Hematopoietic multipotent progenitor cell treated with erythropoietin and hydrocortisone succinate and interleukin-3 and kit ligand, for 4 days (in vitro differentiated cells): ENCODE results near the gene INPP5A.

ENCODE experiments used
- DNase-seq: peaks from one replicate; pipeline ENCODE4 v3.0.0-alpha.2; 2015

Gene INPP5A

GRCh38 chr10:132632851-132633684, 95.5 kb downstream of the INPP5A start:
- DNase-seq = no peak

DNA sequence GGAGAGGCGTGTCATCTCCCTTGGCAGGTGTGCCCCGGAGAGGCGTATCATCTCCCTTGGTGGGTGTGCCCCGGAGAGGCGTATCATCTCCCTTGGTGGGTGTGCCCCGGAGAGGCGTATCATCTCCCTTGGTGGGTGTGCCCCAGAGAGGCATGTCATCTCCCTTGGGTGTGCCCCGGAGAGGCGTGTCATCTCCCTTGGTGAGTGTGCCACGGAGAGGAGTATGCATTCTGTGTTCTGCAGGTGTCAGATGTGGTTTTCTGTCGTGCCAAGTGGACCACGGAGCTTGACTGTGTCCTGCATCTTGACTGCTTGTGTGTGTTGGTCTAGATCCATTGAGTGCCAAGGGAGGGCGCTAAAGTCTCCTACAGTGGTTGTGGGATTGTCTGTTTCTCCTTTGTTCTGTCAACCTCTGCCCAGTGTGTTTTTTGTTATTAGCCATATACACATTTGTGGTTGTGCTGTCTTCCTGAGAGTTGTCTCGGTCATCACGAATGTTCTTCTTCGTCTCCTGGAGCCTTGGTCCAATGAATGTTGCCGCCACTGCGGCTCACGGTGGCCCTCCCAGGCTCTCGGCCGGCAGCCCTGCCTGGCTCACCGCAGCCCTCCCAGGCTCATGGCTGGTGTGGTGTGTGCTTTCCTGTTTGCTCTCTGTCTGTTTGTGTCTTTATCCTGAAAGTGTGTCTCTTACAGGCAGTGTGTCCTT, 96.8 kb downstream of the INPP5A start:
- peak; percentile 18 for DNase-seq

DNA sequence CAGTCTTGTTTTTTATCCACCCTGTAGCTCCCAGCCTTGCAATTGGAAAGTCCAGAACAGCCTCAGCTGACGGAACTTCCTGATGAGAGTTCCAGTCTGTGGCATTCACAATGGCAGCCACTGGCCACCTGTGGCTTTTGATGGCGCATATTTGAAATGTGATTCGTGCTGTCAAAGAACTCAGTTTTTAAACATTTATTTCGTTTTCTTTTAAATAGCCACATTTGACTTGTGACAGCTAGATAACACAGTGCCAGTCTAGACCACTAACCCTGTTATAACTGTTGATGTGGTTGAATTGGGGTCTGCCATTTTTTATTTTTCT, 97.3 kb downstream of the INPP5A start:
- no peak for DNase-seq

DNA sequence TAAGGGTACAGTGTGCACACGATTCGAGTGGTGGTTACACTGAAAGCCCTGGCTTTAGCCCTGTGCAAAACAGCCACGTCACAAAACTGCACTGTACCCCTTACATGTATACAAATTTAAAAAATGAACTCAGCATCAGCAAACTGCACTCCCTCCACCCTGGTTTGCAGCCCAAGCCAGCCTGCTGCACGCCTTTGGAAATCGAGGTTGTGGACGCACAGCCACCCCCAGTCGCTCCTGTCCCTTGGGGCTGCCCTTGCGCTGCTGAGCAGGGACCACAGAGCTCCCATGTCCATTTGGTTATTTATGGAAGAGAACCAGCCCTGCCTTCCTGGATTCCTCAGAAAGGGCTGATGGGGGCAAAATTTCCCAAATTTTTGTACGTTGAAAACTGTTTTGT, 98.8 kb downstream of the INPP5A start:
- DNase-seq = no peak

DNA sequence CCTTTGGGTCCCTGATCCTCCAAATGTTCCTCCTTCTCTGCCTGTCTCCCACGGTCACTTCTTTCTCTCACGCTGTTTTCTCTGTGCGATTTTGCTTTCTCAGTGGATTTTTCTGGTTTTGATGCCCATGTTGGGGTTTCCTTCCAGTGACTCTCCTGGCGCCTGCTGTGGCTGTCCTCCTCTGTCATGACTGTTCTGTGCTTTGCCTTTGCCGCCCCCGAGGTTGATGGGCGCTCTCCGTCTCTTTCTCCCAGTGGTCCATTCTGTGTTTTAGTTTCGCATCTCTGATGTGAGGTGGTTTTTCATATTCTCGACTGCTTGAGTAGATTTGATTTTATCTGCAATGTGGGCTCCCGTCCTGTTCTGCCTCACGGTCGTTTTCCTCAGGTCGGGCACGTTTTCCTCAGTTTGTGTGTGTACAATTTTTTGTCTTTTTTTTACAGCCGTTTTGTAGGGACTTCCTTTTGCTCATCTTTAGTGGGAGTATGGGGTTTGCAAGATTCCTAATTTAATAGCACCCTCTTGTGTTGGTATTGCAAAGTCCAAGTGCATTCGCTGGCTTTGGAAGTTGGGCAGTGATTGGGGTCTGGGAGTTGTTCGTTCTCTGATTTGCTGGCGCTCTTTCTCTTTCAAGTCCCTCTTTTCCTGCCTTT, 100.0 kb downstream of the INPP5A start:
- DNase-seq = peak; percentile 77

GRCh38 chr10:132638130-132638515, 100.5 kb downstream of the INPP5A start:
- DNase-seq = no peak

DNA sequence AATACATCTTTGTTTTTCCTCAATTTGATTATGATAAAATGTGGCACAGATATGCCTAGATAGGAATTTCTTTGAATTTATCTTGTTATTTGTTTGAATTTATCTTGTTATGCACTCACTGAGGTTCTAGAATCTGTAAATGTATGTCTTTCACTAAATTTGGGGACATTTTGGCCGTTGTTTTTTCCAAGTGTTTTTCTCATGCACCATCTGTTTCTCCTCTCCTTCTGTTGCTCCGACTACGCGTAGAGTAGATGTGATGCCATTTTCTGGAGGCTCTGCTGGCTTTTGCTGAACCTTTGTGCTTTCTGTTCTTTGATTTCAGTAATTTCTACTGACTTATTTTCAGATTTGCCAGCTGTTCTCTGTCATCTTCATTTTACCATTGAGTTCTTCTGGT, 101.9 kb downstream of the INPP5A start:
- no peak for DNase-seq

DNA sequence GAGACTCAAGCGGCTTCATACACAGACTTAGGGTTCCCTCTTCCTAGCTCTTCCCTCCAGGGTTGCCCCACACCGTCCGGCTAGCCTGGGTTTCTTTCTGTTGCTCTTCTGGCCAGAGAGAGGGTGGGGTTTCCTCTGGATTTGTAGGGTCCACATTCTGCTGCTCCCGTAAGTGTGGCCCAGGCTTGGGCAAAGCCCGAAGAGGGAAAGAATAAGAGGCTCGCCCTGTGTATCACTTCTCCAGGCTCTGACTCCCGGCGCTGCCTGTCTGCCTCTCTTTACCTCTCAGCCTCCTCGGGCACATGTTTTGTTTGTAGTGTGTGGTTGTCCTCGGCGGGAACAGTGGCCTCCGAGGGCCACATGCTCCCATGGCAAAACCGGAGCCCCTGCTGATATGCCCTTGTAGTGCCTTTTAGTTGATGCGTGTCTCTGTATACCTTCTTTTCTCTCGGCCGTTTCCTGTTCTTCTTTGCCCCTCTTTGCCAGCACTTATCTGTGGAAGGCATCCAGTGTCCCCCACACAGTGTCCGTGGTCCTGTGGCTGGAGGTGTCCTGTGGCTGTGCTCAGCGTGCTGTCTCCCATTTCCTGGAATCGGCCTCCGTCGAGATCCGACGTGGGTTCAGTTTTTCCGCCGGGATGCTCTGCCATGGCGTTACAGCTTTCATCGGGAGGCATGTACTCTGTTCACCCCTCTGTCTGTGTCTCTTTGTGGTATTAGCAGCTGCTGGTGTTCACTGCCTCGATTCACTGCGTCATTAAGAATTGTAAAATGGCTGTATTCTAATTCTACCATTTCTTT, 102.9 kb downstream of the INPP5A start:
- DNase-seq = no peak

GRCh38 chr10:132641401-132641800, 103.8 kb downstream of the INPP5A start:
- no peak for DNase-seq

GRCh38 chr10:132641966-132642731, 104.6 kb downstream of the INPP5A start:
- DNase-seq = no peak

DNA sequence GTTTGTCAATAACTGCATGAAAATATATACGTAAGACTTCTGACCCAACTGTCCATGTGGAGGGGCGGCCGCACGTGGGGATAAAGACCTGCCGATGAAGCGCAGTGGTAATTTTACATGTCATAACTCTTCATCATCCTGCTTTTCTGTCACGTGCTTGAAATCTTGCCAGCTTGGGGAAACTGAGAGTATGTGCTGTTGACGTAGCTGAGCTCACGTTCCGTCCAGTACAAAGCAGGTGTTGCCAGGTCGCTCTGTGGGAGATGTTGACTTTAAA, 105.1 kb downstream of the INPP5A start:
- no peak for DNase-seq

- DNase-seq = no peak
Observed at GRCh38 chr10:132643709-132644526, 106.3 kb downstream of the INPP5A start.

GRCh38 chr10:132644527-132645246, 107.1 kb downstream of the INPP5A start:
- no peak for DNase-seq

DNA sequence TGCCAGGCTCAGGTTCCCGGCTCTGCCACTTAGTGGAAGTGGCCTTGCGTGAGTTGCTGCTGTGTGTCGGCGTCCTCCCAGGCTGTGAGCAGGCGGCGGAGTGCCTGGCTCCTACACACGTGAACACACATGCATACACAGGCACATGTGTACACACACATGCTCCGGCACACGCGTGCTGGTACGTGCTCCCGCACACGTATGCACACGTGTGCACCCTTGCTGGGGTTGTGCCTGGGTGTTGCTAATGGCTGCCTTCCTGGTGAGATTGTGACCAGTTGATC, 107.6 kb downstream of the INPP5A start:
- DNase-seq = no peak

GRCh38 chr10:132645630-132646442, 108.2 kb downstream of the INPP5A start:
- DNase-seq = no peak

GRCh38 chr10:132646443-132647097, 109.0 kb downstream of the INPP5A start:
- no peak for DNase-seq

DNA sequence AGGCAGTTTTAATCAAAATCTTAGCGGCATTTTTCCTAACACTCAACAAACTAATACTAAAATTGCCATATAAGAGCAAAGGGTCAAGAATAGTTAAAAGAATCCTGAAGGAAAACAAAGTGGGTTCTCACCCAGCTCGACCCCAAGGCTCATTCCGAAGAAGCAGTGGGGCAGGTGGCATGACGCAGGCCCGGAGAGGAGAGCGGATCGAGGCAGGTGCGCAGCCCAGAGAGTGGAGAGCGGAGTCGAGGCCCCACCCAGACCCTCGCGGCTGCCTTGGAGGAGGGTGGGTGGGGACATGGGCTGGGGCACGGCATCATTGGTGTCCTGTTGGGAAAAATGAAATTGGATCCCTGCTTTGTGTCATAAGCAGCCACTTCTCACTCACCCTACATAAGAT, 109.8 kb downstream of the INPP5A start:
- no peak for DNase-seq

DNA sequence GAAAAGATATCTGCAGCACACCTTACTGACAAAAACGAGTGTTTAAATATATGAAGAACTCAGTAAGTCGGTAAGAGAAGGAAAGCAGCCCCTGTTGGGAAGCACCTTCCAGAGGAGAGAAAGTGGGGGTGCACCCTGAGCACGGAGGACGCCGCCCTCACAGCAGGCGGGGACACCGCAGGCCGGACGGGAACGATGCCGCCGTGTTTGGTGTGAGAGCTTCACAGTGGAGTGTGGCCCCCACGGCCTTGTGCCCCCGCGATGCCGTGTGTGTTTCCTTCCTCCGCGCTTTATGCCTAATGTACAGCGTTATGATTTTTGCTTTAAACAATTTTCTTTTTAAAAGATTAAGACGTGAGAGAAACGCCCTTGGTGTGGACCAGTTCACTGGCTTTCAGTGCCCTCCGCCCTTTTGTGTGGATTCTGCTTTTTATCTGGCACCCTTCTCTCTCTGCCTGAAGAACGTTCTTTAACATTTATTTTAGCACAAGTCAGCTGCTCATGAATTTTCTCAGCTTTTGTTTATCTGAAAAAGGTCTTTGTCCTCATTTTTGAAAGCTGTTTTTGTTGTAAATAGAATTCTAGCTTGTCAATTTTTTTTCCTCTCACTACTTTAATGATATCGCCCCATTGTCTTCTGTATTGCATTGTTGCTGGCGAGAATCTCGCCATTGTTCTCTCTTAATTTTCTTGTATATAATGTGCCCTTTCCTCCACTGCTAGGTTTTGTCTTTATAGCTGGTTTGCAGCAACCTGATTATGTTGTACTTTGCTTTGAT, 110.7 kb downstream of the INPP5A start:
- DNase-seq = no peak
